ENCODE results near the gene PIP4P1.
"Not testable (repeated sequence)": the region's sequence is repeated elsewhere in the genome, so short reads cannot be mapped to it uniquely, and the experiment has no call there.

Gene PIP4P1

DNA sequence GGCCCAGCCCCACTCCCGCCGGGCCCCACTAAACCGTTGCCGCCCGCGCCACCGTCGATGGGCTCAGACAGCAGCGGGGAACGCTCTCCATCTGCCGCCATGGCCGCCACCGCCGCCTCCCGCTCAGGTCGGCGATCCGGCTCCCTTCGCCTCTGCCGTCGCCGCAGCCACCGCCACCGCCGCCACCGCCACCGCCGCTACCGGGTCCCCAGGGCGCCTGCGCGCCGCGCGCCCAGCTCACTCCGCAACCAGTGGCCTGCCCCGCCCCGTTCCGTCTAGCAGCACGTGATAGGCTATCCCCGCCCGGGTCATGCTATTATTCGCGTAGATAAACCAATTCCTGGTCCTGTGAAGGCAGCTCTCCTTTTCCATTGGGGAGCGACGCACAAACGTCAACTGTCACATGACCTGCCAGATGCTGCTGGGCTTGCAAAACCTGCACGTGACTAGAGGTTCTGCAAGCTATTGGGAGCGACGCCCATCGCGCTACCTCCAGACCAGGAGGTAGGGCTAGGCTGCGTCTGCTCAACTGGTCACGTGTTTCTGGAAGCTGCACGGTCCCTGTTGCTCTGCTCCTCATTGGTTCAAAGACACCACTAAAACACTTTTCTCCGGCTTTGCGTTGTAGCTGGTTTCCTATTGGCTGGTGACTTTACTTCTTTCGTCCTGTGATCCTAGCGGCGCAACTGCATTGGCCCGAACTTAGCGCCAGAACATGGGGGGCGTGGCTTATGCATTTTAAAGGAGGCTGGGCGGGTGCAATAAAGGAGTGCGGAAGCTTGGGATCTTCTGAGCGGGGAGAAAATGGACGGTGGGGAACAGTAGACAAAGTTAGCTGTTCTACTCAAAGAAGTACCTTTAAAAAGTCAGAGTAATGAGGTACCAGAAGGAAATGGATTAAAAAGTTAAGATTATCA lies at the start of gene PIP4P1:
Gene PIP4P1 (minus strand): TSS at position 210 of the 917 bp plus-strand sequence. CDS start 109 bp downstream, at position 101.
- H3K4me3 ChIP-seq (ENCODE audit: low read depth, low read length) = peak within 1 kb of the TSS; percentile 94
- TF ChIP-seq, protein P1, sequence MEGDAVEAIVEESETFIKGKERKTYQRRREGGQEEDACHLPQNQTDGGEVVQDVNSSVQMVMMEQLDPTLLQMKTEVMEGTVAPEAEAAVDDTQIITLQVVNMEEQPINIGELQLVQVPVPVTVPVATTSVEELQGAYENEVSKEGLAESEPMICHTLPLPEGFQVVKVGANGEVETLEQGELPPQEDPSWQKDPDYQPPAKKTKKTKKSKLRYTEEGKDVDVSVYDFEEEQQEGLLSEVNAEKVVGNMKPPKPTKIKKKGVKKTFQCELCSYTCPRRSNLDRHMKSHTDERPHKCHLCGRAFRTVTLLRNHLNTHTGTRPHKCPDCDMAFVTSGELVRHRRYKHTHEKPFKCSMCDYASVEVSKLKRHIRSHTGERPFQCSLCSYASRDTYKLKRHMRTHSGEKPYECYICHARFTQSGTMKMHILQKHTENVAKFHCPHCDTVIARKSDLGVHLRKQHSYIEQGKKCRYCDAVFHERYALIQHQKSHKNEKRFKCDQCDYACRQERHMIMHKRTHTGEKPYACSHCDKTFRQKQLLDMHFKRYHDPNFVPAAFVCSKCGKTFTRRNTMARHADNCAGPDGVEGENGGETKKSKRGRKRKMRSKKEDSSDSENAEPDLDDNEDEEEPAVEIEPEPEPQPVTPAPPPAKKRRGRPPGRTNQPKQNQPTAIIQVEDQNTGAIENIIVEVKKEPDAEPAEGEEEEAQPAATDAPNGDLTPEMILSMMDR (IDR thresholded peaks at IDR 0.05; ENCODE audit: low read depth, low read length) = no peak

DNA sequence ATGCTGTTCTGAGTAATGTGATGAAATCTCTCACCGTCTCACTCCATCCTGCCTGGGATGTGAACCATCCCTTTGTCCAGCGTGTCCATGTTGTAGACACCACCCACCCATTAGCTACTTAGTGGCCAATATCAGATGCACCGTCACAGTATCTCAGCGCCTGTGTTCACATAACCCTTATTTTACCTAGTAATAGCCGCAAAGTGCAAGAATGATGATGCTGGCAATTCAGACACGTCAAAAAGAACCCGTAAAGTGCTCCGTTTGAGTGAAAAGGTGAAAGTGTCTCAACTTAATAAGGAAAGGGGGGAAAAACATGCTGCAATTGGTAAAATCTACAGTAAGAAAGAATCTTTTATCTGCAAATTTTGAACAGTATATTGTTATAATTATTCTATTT lies 47.1 kb upstream of the PIP4P1 start:
- TF ChIP-seq, protein P1 (IDR thresholded peaks at IDR 0.05; ENCODE audit: low read depth, low read length) = no peak
- no peak overlapping the region for H3K4me3 ChIP-seq (ENCODE audit: low read depth, low read length)

DNA sequence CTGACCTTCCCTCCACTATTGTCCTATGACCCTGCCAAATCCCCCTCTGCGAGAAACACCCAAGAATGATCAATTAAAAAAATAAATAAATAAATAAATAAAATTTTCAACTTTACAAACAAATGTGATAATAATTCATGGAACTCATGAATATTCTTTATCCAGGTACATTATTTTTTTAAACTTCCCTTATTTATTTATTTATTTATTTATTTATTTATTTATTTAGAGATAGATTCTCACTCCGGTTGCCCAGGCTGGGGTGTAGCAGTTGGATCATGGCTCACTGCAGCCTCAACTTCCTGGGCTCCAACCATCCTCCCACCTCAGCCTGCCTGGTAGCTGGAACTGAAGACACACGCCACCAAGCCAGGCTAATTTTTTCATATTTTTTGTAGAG lies 46.3 kb upstream of the PIP4P1 start:
- not testable (repeated sequence) for H3K4me3 ChIP-seq (ENCODE audit: low read depth, low read length)

DNA sequence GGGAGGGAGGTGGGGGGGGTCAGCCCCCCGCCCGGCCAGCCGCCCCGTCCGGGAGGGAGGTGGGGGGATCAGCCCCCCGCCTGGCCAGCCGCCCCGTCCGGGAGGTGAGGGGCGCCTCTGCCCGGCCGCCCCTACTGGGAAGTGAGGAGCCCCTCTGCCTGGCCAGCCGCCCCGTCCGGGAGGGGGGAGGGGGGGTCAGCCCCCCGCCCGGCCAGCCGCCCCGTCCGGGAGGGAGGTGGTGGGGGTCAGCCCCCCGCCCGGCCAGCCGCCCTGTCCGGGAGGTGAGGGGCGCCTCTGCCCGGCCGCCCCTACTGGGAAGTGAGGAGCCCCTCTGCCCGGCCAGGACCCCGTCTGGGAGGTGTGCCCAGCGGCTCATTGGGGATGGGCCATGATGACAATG lies 45.5 kb upstream of the PIP4P1 start:
- not testable (repeated sequence) for H3K4me3 ChIP-seq (ENCODE audit: low read depth, low read length)

DNA sequence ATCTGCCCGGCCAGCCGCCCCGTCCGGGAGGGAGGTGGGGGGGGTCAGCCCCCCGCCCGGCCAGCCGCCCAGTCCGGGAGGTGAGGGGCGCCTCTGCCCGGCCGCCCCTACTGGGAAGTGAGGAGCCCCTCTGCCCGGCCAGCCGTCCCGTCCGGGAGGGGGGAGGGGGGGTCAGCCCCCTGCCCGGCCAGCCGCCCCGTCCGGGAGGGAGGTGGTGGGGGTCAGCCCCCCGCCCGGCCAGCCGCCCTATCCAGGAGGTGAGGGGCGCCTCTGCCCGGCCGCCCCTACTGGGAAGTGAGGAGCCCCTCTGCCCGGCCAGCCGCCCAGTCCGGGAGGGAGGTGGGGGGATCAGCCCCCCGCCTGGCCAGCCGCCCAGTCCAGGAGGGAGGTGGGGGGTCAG lies 45.0 kb upstream of the PIP4P1 start:
- H3K4me3 ChIP-seq (ENCODE audit: low read depth, low read length) = not testable (repeated sequence)

DNA sequence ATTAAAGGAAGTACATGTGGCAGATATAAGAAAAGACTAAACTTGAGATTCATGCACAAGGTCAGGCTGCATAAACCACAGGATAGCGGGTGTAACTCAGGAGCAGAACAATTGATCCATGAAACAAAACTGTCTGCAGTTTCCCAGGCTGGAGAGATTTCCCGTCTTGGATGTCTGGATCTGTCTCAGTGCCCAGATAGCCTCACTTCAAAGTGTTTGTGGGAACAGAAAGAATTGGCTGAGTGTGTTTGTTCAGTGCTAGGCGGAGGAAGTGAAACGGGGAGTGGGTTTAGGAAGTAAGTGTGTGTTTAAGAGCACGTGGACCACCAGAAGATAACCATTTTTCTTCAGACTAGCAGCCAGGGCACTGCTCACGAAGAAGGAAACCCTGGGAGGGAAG lies 42.7 kb upstream of the PIP4P1 start:
- TF ChIP-seq, protein P1 (IDR thresholded peaks at IDR 0.05; ENCODE audit: low read depth, low read length) = no peak
- no peak overlapping the region for H3K4me3 ChIP-seq (ENCODE audit: low read depth, low read length)

DNA sequence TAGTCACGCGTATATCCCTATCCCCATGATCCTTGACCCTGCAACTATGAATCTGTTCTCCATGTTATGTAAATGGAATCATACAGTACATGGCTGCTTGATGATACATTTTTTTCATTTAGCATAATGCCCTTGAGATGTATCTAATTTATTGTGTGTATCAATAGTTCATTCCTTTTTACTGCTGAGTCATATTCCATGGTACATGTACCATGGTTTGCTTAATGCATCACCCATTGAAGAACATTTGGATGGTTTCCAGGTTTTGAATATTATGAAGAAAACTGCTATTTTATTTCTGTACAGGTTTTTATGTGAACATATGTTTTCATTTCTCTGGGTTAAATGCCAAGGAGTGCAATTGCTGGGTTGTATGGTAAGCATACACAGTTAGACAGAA lies 40.1 kb upstream of the PIP4P1 start:
- TF ChIP-seq, protein P1 (IDR thresholded peaks at IDR 0.05; ENCODE audit: low read depth, low read length) = no peak
- no peak overlapping the region for H3K4me3 ChIP-seq (ENCODE audit: low read depth, low read length)

DNA sequence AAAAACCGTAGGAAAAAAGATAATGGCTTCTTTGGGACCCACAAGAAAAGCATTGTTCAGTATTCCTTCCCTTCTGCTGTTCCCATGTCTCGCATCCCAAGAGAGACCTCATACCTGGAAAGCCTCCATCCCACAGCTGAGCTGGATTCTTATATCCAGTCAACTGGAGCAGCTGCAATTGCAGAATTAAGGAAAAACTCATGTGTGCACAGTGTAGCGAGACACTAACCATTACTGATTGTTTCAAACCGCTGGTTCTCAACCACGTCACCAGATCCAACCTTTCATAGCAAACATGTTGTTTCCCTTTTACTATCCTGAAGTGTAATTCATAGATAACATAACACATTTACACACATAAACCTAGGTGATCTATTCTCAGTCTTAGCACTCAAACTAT lies 38.6 kb upstream of the PIP4P1 start:
- TF ChIP-seq, protein P1 (IDR thresholded peaks at IDR 0.05; ENCODE audit: low read depth, low read length) = no peak
- no peak overlapping the region for H3K4me3 ChIP-seq (ENCODE audit: low read depth, low read length)

DNA sequence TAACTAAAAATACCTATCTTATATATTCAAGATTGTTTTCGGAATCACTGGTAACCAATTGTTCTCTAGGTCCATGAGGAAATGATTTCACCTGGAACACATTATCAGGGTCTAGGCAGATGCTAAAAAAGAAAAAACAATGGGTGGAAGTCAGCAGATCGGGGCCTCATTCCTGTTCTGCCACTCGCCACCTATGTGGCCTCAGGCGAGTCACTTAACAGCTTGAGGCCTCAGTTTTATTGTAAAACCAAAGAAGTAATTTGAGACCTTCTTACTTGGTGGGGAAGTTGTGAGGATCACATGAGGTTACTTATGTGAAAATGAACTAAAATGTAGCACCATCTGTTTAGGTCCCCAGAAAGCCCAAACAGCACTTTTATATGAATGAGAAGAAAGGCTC lies 37.9 kb upstream of the PIP4P1 start:
- no peak overlapping the region for H3K4me3 ChIP-seq (ENCODE audit: low read depth, low read length)
- TF ChIP-seq, protein P1 (IDR thresholded peaks at IDR 0.05; ENCODE audit: low read depth, low read length) = no peak
